HepG2 (cell line): ENCODE measurements around the gene ZSCAN21.

Experiments used
- POLR2AphosphoS5 ChIP-seq: IDR thresholded peaks from 2 replicates; pipeline ENCODE4 v1.6.1; 2012; ENCODE audit warnings: low read depth, low read length
- TF ChIP-seq, protein P1 (sequence below): conservative IDR thresholded peaks from 2 replicates; pipeline ENCODE4 v1.6.1; 2018; ENCODE audit warnings: missing genetic modification reagents

DNA sequence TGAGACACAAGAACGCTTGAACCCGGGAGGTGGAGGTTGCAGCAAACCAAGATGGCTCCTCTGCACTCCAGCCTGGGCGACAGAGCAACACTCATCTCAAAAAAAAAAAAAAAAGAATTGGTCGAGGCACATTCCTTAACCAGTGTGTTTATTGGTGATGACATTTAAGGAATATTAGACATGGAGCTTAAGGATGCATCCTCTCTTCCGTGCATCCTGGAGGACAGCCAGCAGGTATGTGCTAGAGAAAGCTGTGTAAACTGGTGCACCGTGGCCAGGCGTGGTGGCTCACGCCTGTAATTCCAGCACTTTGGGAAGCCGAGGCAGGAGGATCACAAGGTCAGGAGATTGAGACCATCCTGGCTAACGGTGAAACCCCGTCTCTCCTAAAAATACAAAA is 22.4 kb upstream of the ZSCAN21 start:
- TF ChIP-seq POLR2AphosphoS5: no peak
- TF ChIP-seq, protein P1, sequence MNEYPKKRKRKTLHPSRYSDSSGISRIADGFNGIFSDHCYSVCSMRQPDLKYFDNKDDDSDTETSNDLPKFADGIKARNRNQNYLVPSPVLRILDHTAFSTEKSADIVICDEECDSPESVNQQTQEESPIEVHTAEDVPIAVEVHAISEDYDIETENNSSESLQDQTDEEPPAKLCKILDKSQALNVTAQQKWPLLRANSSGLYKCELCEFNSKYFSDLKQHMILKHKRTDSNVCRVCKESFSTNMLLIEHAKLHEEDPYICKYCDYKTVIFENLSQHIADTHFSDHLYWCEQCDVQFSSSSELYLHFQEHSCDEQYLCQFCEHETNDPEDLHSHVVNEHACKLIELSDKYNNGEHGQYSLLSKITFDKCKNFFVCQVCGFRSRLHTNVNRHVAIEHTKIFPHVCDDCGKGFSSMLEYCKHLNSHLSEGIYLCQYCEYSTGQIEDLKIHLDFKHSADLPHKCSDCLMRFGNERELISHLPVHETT: no peak
